Medulla oblongata (tissue), 1 donor: ENCODE results near the gene DAO.

Source experiments
- DNase-seq: peaks from one replicate; pipeline ENCODE4 v3.0.0-alpha.2; 2015; ENCODE audit errors: extremely low spot score

DAO gene

GRCh38 chr12:108918206-108918605 is 38.3 kb downstream of the DAO start:
- DNase-seq: no peak

GRCh38 chr12:108918960-108919642 is 39.2 kb downstream of the DAO start:
- no peak for DNase-seq

- DNase-seq: no peak
Measured at GRCh38 chr12:108921946-108922345, 42.1 kb downstream of the DAO start.

- DNase-seq: no peak
Measured at GRCh38 chr12:108922918-108923317, 43.0 kb downstream of the DAO start.

- no peak for DNase-seq
Measured at GRCh38 chr12:108928695-108929094, 48.8 kb downstream of the DAO start.

- DNase-seq: peak; percentile 5
Measured at GRCh38 chr12:108930155-108930554, 50.3 kb downstream of the DAO start.

GRCh38 chr12:108930756-108931155 is 50.9 kb downstream of the DAO start:
- no peak for DNase-seq

GRCh38 chr12:108933949-108934348 is 54.1 kb downstream of the DAO start:
- DNase-seq: no peak

GRCh38 chr12:108935159-108935763 is 55.4 kb downstream of the DAO start:
- no peak for DNase-seq

- DNase-seq: no peak
Measured at GRCh38 chr12:108938247-108938924, 58.5 kb downstream of the DAO start.

- DNase-seq: peak; percentile 24
Measured at GRCh38 chr12:108939594-108939993, 59.7 kb downstream of the DAO start.

GRCh38 chr12:108940138-108940537 is 60.2 kb downstream of the DAO start:
- no peak for DNase-seq

- no peak for DNase-seq
Measured at GRCh38 chr12:108947097-108947496, 67.2 kb downstream of the DAO start.

GRCh38 chr12:108948367-108948766 is 68.5 kb downstream of the DAO start:
- peak; percentile 42 for DNase-seq

GRCh38 chr12:108949976-108950375 is 70.1 kb downstream of the DAO start:
- no peak for DNase-seq
